WI38 (cell line): ENCODE data around the gene NAT16.

Experiments used
- H3K4me3 ChIP-seq: 2 replicates; pipeline ENCODE4 v1.5.1; 2011; ENCODE audit warnings: low read depth, mild to moderate bottlenecking, control low read depth, low read length
- TF ChIP-seq, protein P1 (sequence below): IDR thresholded peaks from 2 replicates; pipeline ENCODE4 v1.5.1; 2012; ENCODE audit warnings: low read depth, mild to moderate bottlenecking, control low read depth, low read length

NAT16 gene

DNA sequence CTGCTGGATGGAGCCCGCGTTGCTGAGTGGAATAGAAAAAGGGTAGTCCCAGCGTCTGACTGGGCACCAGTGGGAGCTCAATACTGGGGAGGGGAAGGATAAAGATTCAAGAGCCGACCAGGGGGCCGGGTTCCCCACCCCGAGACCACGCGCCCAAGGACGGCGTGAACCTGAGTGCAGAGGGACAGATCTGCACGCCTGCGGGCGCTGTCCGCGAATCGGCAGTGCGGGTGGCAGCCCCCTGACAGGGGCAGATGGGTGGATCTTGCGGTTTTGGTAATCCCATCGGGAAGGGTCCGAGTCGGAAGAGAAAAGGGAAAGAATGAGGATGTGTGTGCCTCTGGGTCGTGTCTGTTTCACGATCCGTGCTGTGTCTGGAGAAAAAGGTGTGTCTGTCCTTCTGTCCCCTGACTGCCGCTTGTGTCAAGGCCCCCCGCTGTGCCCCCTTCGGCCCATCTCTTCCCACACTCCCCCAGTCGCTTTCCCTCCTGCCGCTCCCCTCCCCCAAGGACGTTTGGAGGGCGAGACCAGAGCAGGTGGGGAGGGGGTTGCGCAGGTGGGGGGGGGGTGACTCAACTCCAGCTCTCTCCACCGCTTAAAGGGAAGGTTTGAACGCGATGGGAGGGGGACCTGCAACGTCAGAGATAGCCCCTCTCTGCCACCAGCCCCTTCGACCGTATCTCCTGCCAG, 14.0 kb downstream of the NAT16 start:
- peak overlapping the region; percentile 51 for H3K4me3 ChIP-seq
- TF ChIP-seq, protein P1, sequence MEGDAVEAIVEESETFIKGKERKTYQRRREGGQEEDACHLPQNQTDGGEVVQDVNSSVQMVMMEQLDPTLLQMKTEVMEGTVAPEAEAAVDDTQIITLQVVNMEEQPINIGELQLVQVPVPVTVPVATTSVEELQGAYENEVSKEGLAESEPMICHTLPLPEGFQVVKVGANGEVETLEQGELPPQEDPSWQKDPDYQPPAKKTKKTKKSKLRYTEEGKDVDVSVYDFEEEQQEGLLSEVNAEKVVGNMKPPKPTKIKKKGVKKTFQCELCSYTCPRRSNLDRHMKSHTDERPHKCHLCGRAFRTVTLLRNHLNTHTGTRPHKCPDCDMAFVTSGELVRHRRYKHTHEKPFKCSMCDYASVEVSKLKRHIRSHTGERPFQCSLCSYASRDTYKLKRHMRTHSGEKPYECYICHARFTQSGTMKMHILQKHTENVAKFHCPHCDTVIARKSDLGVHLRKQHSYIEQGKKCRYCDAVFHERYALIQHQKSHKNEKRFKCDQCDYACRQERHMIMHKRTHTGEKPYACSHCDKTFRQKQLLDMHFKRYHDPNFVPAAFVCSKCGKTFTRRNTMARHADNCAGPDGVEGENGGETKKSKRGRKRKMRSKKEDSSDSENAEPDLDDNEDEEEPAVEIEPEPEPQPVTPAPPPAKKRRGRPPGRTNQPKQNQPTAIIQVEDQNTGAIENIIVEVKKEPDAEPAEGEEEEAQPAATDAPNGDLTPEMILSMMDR: no peak

DNA sequence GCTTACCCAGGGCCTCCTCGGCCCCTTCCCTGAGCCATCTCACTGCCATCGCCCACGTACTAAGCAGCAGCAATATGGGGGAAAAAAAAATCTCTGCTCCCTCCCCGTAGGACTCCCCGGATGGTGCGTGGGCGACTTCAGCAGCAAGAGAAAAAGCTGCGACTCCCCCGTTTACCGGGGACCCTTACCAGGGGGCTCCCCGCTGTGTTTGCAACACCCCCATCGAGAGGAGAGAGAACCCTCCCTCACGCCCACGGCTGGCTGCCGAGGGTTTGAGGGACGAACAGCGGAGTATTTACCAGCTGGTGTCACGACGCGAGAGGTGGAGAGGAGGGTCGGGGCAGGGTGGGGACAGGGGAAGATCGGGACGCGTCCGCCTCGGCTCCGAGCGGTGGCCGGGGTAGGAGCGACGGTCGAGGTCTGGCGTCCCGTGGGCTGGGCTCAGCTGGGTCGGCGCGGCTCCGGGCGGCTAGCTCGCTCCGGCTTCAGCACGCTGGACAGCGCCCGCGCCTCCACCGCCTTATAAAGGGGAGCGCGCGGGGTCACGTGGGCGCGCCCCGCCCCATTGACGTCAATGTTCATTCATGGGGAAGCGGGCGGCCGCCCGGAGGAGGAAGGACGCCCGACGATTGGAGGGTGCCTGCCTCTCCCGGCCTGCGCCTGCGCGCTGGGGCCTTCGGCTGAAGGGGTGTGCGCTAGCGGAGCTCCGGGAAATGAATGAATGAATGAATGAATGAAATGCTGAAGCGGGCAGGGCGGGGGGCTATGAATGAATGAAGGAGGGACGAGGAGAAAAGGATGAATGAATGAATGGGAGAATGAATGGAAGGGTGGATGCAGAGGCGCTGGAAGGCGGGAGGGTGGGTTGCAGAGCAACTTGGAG, 14.8 kb downstream of the NAT16 start, which contains the start of gene VGF:
Gene VGF, minus strand, starts transcription at position 495 of the 883 bp plus-strand sequence. CDS start 726 bp downstream, outside the sequence.
- TF ChIP-seq, protein P1: no peak
- peak within 1 kb of the TSS; percentile 51 for H3K4me3 ChIP-seq

DNA sequence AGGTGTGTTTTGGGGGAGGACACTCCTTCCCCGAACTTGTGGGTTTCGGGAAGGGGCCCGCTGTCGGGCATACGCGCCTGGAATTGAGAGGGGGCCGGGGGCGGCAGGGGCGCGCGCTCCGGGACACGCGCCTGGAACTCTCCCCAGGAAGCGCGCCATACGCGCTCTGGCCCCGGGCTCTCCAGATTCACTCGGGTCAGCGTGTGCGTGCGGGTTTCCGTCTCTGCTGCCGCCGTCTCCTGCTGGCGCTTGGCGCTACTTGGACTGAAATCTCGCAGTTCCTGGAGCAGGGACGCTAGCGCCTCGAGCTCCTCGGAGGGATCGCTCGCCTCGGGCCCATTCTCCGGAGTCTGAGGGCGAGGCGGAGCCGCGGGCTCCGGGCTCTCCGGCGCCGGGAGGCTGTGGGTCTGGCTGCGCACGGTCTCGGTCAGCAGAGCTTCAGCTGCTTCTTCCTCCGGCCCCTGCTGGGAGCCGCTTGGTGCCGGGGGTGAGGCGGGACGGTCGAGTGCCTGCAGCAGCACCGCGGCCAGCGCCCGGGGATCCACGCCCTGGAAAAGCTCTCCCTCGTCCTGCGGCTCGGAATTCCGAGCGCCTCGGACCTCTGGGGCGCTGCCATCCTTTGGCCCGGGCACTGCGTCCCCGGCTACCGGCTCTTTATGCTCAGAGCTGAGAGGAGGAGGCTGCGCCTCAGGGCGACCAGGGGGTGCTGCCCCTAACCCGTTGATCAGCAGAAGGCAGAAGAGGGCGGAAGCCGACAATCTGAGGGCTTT, 15.8 kb downstream of the NAT16 start:
- TF ChIP-seq, protein P1: no peak
- peak overlapping the region; percentile 46 for H3K4me3 ChIP-seq

DNA sequence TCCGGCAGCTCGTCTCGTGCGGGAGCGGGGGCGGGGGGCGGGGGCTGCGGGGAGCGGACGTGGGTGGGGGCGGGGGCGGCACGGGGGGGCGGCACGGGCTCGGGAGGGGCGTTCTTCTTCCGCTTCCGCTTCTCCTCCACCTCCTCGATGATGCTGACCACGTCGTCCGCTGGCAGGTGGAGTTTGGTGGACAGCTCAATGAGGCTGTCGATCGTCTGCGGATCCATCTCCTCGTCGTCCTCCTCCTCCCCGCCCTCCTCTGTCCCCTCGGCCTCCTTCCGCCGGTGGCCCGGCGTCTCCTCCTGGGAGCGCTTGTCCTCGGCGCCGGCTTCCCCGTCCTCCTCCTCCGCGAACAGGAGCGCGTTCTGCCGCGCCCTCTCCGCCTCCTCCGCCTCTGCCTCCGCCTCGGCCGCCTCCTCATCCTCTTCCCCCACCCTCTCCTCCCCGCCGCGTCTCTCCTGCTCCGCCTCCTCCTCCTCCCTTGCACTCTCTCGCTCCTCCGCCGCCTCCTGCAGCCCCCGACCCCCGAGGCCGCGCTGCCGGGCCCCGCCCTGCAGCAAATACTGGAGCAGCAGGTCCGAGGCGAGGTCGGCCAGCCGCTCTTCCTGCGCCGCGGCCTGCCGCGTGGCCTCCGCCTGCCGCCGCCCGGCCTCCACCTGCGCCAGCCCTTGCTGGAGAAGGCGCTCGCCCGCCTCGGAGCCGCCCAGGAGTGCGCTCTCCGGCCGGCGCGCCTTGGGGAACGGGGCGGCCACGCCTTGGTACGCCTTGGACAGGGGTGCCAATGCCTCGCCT, 16.6 kb downstream of the NAT16 start:
- TF ChIP-seq, protein P1: no peak
- H3K4me3 ChIP-seq: peak overlapping the region; percentile 46

DNA sequence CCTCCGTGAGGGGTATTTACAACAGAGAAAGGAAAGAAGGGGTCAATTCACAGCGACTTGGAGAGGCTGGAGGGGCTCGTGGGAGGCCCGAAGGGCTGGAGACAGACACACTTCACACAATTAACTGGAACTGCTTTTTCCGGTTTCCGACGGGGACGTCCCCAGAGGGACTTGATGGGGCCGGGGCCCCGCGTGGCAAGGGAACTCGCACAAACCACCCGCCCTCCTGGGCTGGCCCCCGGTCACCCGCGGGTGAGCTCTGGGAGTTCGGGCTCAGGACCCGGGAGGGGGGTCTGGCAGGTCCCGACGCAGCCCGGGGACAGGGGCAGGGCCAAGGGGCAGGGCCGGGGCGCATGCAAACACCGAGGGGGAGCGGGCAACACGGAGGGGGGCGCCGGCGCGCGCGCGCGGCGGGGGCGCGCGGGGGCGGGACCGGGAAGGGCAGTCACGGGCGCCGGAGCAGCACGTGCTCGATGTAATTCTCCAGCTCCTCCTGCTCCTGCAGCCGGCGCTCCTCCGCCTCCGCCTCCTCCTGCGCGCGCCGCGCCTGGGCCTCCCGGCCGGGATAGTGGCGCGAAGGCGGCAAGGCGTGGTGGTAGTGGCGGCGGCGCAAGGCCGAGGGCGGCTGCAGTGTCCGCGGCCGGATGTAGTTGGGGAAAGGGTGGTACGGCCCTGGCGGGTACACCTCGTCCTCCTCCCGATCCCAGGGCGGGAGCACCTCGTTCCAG, 17.4 kb downstream of the NAT16 start:
- H3K4me3 ChIP-seq: 0 out of 2 replicates have a peak overlapping the region, but pooled peaks have one; percentile 20
- TF ChIP-seq, protein P1: no peak
